Measurements from ENCODE around the gene FIBP.

FIBP gene

DNA sequence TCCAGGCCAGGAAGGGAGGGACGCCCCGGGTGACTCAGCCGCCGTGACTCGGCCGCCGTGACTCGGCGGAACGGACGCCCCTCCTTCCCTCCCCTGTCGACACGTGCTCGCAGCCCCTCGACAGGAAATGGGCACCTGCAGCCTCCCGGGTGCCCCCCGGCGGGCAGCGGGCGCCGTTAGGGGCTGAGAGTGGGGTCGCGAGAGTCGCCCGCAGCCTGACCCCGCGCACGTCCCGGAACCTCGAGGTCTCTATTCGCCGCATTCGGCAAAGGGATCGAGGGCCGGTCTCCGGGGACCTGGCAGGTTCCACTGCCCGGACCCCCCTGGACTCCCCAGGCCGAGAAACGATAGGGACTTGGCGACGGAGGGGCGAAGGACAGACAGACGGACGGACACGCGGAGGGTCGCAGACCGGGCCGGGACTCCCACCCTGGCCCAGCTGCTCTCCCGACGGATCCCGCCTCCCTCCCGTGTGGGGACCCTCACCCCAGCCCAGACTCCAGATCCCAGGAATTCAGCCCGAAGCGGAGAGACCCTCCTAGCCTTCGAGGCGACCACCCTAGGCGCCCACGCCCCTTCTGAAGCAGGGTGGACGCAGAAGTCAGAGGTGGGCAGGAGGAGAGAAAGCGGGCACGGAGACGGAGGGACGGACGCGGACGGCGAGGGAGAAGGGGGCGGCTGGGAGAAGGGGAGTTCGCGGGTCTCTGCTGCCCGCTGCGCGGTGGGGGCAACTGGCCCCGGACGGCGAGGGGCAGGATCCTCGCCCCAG, 11.3 kb upstream of the FIBP start:
- H3K27ac ChIP-seq: no peak overlapping the region
- no peak for TF ChIP-seq ZFX (IDR thresholded peaks at IDR 0.05; ENCODE audit: borderline replicate concordance)
- TF ChIP-seq, protein P1, sequence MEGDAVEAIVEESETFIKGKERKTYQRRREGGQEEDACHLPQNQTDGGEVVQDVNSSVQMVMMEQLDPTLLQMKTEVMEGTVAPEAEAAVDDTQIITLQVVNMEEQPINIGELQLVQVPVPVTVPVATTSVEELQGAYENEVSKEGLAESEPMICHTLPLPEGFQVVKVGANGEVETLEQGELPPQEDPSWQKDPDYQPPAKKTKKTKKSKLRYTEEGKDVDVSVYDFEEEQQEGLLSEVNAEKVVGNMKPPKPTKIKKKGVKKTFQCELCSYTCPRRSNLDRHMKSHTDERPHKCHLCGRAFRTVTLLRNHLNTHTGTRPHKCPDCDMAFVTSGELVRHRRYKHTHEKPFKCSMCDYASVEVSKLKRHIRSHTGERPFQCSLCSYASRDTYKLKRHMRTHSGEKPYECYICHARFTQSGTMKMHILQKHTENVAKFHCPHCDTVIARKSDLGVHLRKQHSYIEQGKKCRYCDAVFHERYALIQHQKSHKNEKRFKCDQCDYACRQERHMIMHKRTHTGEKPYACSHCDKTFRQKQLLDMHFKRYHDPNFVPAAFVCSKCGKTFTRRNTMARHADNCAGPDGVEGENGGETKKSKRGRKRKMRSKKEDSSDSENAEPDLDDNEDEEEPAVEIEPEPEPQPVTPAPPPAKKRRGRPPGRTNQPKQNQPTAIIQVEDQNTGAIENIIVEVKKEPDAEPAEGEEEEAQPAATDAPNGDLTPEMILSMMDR (IDR thresholded peaks at IDR 0.05): no peak

DNA sequence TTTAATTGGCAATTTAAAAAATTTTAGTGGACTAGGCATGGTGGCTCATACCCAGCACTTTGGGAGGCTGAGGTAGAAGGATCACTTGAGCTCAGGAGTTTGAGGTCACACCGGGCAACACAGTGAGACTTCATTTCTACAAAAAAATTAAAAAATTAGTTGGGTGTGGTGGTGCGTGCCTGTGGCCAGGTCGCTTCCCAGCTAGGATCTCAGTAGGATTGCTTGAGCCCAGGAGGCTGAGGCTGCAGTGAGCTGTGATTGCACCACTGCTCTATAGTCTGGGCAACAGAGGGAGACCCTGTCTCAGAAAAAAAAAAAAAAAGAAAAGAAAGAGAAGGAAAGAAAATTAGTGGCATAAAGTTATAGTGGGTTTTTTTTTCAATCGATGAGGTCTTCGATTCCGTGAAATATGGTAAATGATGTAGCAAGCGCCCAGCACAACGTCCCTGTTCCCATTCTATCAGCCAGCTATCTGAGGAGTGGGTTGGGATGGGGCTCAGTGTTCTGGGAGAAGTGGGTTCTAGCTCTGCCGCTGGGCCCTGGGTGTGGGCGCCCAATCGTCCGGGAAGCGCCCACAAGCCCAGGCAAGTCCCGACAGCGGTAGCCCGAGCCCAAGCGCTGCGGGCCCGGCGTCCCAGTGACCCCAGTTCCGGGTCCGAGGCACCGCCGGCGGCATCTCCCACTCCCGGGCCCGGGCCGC, 10.5 kb upstream of the FIBP start:
- TF ChIP-seq, protein P1 (IDR thresholded peaks at IDR 0.05): no peak
- TF ChIP-seq ZFX (IDR thresholded peaks at IDR 0.05; ENCODE audit: borderline replicate concordance): no peak
- H3K27ac ChIP-seq: no peak overlapping the region

DNA sequence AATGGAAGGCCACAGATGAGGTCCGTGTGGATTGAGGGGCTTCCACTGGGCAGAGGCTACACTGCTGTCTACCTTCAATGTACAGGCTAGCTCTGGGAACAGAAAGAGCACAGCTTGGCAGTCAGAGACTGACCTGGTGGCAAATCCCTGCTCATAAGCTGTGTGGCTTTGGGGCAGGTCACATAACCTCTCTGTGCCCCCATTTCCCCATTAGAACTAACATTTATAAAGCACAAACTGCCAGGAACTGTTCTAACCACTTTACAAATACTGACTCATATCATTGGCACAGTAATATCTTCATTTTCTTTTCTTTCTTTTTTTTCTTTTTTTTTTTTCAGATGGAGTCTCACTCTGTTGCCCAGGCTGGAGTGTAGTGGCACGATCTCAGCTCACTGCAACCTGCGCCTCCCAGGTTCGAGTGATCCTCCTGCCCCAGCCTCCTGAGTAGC, 8.8 kb upstream of the FIBP start:
- no peak overlapping the region for H3K27ac ChIP-seq
- no peak for TF ChIP-seq ZFX (IDR thresholded peaks at IDR 0.05; ENCODE audit: borderline replicate concordance)
- TF ChIP-seq, protein P1 (IDR thresholded peaks at IDR 0.05): no peak

DNA sequence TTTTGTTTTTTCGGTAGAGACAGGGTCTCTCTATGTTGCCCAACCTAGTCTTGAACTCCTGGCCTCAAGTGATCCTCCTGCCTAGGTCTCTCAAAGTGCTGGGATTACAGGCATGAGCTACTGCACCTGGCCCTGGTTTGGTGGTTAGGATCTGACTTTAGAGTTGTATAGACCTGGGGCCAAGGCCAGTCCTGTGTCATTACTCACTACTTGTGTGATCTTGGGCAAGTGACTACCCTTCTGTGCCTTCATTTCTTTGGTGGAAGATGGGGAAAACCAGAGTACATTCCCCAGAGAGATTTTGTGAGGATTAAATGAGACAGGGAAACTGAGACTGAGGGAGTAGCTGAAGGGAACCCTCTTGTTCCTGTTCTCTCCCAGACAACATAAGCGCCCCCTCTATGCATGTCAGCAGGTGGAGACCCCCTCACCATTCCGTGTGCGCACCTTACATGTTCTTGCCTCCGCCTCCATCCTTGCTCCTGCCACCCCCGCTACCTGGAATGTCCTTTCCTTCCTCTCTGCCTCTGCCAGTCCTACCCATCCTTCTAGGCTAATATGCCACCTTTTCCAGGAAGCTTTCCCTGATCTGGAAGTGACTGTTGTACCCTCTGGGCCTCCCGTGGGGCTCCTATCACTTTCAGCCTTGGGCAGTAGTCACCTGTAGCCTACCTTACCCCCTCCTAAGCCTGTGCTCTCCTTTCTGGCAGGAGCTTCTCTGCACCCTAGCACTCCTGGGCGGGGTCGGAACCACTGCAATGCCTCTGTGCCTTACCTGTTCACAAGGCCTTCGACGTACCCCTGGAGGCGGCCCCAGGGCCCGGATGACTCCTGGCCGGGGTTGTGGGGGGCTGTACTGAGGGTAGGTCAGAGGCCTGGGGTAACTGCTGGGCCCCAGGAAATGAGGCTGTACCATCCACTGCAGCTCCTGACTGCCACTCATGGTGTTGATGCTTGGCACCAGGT, 8.0 kb upstream of the FIBP start:
- TF ChIP-seq, protein P1 (IDR thresholded peaks at IDR 0.05): no peak
- TF ChIP-seq ZFX (IDR thresholded peaks at IDR 0.05; ENCODE audit: borderline replicate concordance): no peak
- H3K27ac ChIP-seq: no peak overlapping the region

DNA sequence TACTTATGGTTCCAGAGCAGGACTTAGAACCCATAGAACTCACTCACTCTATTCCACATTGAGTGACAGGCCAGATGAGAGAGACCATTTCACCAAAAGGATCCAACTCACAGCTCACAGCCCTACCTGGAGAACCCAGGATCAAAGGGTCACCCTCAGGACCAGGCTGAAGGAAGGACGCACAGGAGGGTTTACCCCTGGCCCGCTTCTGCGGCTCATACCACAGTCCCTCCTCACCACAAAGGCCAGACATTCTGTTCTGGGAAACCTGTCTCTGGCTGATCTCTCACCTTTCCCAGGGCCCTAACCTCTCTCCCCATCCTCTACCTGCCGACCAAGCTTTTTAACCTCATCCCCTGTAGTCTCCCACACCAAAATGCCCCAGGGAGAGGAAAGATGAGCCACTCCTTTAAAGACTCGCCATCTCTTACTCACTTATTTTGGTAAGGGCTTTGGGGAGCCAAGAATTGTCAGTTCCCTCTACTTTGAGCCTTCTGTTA, 7.3 kb upstream of the FIBP start:
- no peak overlapping the region for H3K27ac ChIP-seq
- TF ChIP-seq ZFX (IDR thresholded peaks at IDR 0.05; ENCODE audit: borderline replicate concordance): no peak
- TF ChIP-seq, protein P1 (IDR thresholded peaks at IDR 0.05): no peak

DNA sequence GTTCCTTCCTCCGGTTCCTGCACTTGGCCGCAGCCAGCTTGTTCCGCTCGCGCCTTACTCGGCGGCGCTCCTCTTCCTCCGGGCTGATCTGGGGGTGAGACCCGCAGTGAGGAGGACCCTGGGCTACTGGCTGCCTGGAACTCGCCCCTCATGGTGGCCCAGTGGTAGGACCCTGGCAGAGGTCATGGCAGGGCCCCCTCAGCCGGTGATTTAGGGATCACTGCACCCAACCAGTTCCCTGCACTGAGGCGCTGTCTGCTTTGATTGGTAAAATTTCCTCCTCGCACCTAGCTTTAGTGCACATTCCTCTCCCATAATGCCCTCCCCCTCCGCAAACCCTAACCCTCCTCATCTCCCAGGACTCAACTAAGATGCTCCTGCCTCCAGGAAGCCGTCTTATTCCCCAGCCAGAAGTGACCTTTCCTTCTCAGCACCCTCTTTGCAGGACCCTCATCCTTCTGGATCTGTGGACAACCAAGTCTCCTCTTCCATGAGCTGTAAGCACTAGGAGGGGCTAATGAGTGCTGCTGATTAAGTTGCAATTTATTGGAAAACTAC, 5.8 kb upstream of the FIBP start:
- no peak overlapping the region for H3K27ac ChIP-seq
- no peak for TF ChIP-seq ZFX (IDR thresholded peaks at IDR 0.05; ENCODE audit: borderline replicate concordance)
